ENCODE measurements around the gene SP1. TPM values are rescaled to one million over a fixed set of nuclear protein-coding genes. Genes with fewer than 3 reads are reported as not detected.

Gene SP1
- total and polyA plus RNA-seq, 2 of the 4 experiments (the other 2 are of a cell fraction): 19.7 to 53.6 TPM

DNA sequence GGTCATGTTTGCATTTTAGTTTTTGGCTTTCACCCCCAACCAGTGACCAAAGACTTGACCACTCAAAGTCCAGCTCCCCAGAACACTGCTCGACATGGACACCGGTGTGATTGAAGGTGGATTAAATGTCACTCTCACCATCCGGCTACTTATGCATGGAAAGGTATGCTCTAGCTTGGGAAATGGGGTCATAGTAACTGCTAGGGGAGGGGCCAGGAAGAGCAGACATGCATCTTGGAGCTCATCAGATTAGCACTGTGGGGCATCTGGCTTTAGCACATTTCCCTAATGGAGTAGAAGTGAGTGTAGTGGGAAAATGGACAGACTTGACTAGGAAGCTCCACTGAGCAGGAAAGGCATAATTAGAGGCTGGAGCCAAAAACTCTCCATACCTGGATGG lies 74.7 kb downstream of the SP1 start:
- Histone ChIP-seq H3K27me3 (ENCODE audit: control insufficient read depth, insufficient read depth, low read length) (no peaks in the 10 kb centered on the region), H3K9me3 (ENCODE audit: control insufficient read depth, insufficient read depth, low read length) (no peaks in the 10 kb centered on the region), H3K79me1 (ENCODE audit: low read depth in 1 of 2, low read length in 2 of 2) (peaks cover 29 to 45% of the 10 kb centered on the region in 2 experiments), H3K4me2 (ENCODE audit: low read depth, low read length) (peak overlapping the region; percentile 98; the same call in 1 of the 2 replicates), H3K9me1 (ENCODE audit: insufficient read depth, low read length) (no peaks in the 10 kb centered on the region), H3K18ac (ENCODE audit: low read depth, low read length) (no peak overlapping the region), H2BK5ac (ENCODE audit: low read depth, low read length, poor library complexity, severe bottlenecking) (no peak overlapping the region), H3K9ac (ENCODE audit: low read depth, low read length) (no peak overlapping the region), H3K14ac (replicated peaks; ENCODE audit: low read depth, low read length) (no peak overlapping the region), H4K8ac (ENCODE audit: low read depth in 2 of 2, low read length in 2 of 2) (no peak overlapping the region), H3K23ac (ENCODE audit: low read depth, low read length) (peak overlapping the region; percentile 68; the same call in 1 of the 2 replicates), H3K27ac (ENCODE audit: insufficient read depth, low read length) (no peak overlapping the region), H3K4me3 (ENCODE audit: insufficient read depth, low read depth, low read length) (no peak overlapping the region), H2BK15ac (ENCODE audit: low read depth, low read length) (no peak overlapping the region), H3K4ac (ENCODE audit: low read depth, low read length) (no peak overlapping the region), H2AK5ac (ENCODE audit: low read depth, low read length) (no peak overlapping the region), H4K91ac (ENCODE audit: insufficient read depth, low read depth, low read length) (no peak overlapping the region), H2AK9ac (replicated peaks; ENCODE audit: low read depth, low read length, poor library complexity) (no peak overlapping the region), H4K5ac (ENCODE audit: low read depth, low read length) (no peak overlapping the region), H2BK20ac (ENCODE audit: low read depth, low read length) (no peak overlapping the region), H3K56ac (ENCODE audit: extremely low read depth, insufficient read depth, low read length) (no peak overlapping the region), H3K36me3 (ENCODE audit: control insufficient read depth, insufficient read depth, low read length) (peaks cover 41% of the 10 kb centered on the region), H3K4me1 (ENCODE audit: control insufficient read depth, insufficient read depth, low read length) (peaks cover 7% of the 10 kb centered on the region), H2BK120ac (ENCODE audit: low read depth, low read length) (no peak overlapping the region), H2AFZ (replicated peaks; ENCODE audit: low read length, poor library complexity) (no peak overlapping the region), H4K20me1 (ENCODE audit: insufficient read depth, low read length) (peaks cover 75% of the 10 kb centered on the region)
- TF ChIP-seq, protein P1, sequence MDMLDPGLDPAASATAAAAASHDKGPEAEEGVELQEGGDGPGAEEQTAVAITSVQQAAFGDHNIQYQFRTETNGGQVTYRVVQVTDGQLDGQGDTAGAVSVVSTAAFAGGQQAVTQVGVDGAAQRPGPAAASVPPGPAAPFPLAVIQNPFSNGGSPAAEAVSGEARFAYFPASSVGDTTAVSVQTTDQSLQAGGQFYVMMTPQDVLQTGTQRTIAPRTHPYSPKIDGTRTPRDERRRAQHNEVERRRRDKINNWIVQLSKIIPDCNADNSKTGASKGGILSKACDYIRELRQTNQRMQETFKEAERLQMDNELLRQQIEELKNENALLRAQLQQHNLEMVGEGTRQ (IDR thresholded peaks at IDR 0.05; ENCODE audit: low read depth, low read length): no peak
- no peak for TF ChIP-seq MXI1 (IDR thresholded peaks at IDR 0.05; ENCODE audit: borderline replicate concordance, low read depth, low read length)
- no peak for TF ChIP-seq CHD1 (IDR thresholded peaks at IDR 0.05; ENCODE audit: low read depth, low read length)
- TF ChIP-seq RFX5 (IDR thresholded peaks at IDR 0.05; ENCODE audit: low read depth, low read length): no peak
- TF ChIP-seq, protein P2, sequence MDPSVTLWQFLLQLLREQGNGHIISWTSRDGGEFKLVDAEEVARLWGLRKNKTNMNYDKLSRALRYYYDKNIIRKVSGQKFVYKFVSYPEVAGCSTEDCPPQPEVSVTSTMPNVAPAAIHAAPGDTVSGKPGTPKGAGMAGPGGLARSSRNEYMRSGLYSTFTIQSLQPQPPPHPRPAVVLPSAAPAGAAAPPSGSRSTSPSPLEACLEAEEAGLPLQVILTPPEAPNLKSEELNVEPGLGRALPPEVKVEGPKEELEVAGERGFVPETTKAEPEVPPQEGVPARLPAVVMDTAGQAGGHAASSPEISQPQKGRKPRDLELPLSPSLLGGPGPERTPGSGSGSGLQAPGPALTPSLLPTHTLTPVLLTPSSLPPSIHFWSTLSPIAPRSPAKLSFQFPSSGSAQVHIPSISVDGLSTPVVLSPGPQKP (IDR thresholded peaks at IDR 0.05; ENCODE audit: borderline replicate concordance, low read depth, low read length): no peak
- TF ChIP-seq CEBPB (IDR thresholded peaks at IDR 0.05; ENCODE audit: low read depth, low read length): no peak
- TF ChIP-seq POLR2A (IDR thresholded peaks at IDR 0.05; ENCODE audit: low read depth, low read length): no peak
- TF ChIP-seq MAZ (IDR thresholded peaks at IDR 0.05; ENCODE audit: borderline replicate concordance, low read depth, low read length): no peak
- no peak for TF ChIP-seq FOS (IDR thresholded peaks at IDR 0.05; ENCODE audit: low read depth, low read length)
- no peak for TF ChIP-seq SMC3 (IDR thresholded peaks at IDR 0.05; ENCODE audit: low read depth, low read length)
- no peak for TF ChIP-seq RAD21 (IDR thresholded peaks at IDR 0.05; ENCODE audit: low read length)
- TF ChIP-seq MAFK (IDR thresholded peaks at IDR 0.05; ENCODE audit: low read depth, low read length): no peak
- dilution Hi-C loops (cut with HindIII; ENCODE audit: low sequenced_read_pairs, unreplicated experiment) (no loop called here), intact Hi-C loops (cut with micrococcal nuclease) (loop anchor here (5.0 kb wide), 1 partner anchor 48 kb away; the partner anchor contains the start of gene TARBP2), in situ Hi-C loops (cut with MboI; ENCODE audit: low sequenced_read_pairs) (no loop called here)
- CTCF ChIA-PET: interaction anchor here (1.2 kb wide), 1 partner anchor 33 kb away, joined by 4 read pairs; no protein-coding TSS in a partner anchor
- POLR2A ChIA-PET (ENCODE audit: unreplicated experiment): interaction anchor here (1.0 kb wide), 1 partner anchor 14 kb away, joined by 3 read pairs; no protein-coding TSS in a partner anchor
- BruUV-seq (replicated peaks): no TSS peak
- DNase-seq (no peak), ATAC-seq (ENCODE audit: low read depth) (no peak)
- WGBS, 2 experiments (ENCODE audit: extremely low coverage in 2 of 2, insufficient read length in 1 of 2): no CpG with 5 or more reads among the region's 3 CpGs

Measured in IMR-90 (cell line).